Nephron (organoid): Measurements from ENCODE around the gene APEX2.

Experiments used
- H3K27ac Mint-ChIP-seq, 3 experiments: 2 replicates each; pipeline ENCODE4 v1.8.0; 2020; ENCODE audit warnings: mixed read lengths in 3 of 3, mild to moderate bottlenecking in 2 of 3, moderate library complexity in 1 of 3
- H3K27me3 Mint-ChIP-seq: 2 replicates; pipeline ENCODE4 v1.8.0; 2021; ENCODE audit warnings: low read depth, mild to moderate bottlenecking, moderate library complexity, mixed read lengths
- H3K36me3 Mint-ChIP-seq: 2 replicates; pipeline ENCODE4 v1.8.0; 2020; ENCODE audit warnings: low read depth, mixed read lengths
- H3K4me1 Mint-ChIP-seq: 2 replicates; pipeline ENCODE4 v1.8.0; 2020; ENCODE audit warnings: mixed read lengths
- H3K4me3 Mint-ChIP-seq, 3 experiments: 2 replicates each; pipeline ENCODE4 v1.8.0; 2020; ENCODE audit warnings: mild to moderate bottlenecking in 3 of 3, mixed read lengths in 3 of 3, moderate library complexity in 2 of 3
- H3K9me3 Mint-ChIP-seq: 2 replicates; pipeline ENCODE4 v1.8.0; 2020; ENCODE audit warnings: mixed read lengths
- CTCF ChIP-seq, 3 experiments: fragments of 200-600 bp; sonication (generic); IDR thresholded peaks; one replicate each; pipeline ENCODE4 v1.5.0; 2021; ENCODE audit warnings: antibody characterized with exemption in 3 of 3; ENCODE audit not compliant: unreplicated experiment in 3 of 3

APEX2 gene

GRCh38 chrX:54994099-54994498 lies 6.1 kb upstream of the APEX2 start, which contains the start of gene PFKFB1:
Gene PFKFB1, minus strand, starts transcription at chrX:54994188. Its CDS starts 181 bp downstream, at chrX:54994007.
- TF ChIP-seq CTCF (IDR thresholded peaks at IDR 0.05; ENCODE audit: unreplicated experiment in 3 of 3), result no peak
- H3K27ac Mint-ChIP-seq, result no peak within 1 kb of the TSS
- H3K36me3 Mint-ChIP-seq, result no peaks in the 10 kb centered on the region
- H3K27me3 Mint-ChIP-seq, result peaks cover 4% of the 10 kb centered on the region
- peaks cover 2% of the 10 kb centered on the region for H3K9me3 Mint-ChIP-seq
- H3K4me1 Mint-ChIP-seq, result peaks cover 20% of the 10 kb centered on the region
- peak within 1 kb of the TSS in 1 of 3 experiments; percentile 11 for H3K4me3 Mint-ChIP-seq

- H3K9me3 Mint-ChIP-seq, result peaks cover 2% of the 10 kb centered on the region
- H3K27ac Mint-ChIP-seq, result no peak overlapping the region
- no peaks in the 10 kb centered on the region for H3K36me3 Mint-ChIP-seq
- TF ChIP-seq CTCF (IDR thresholded peaks at IDR 0.05; ENCODE audit: unreplicated experiment in 3 of 3), result no peak
- peak overlapping the region in 1 of 3 experiments; percentile 11 for H3K4me3 Mint-ChIP-seq
- H3K27me3 Mint-ChIP-seq, result peaks cover 4% of the 10 kb centered on the region
- H3K4me1 Mint-ChIP-seq, result peaks cover 24% of the 10 kb centered on the region
Measured at GRCh38 chrX:54994668-54995351, 5.4 kb upstream of the APEX2 start.

GRCh38 chrX:54995621-54996020 lies 4.5 kb upstream of the APEX2 start:
- Mint-ChIP-seq H3K4me3 (no peak overlapping the region), H3K4me1 (peaks cover 30% of the 10 kb centered on the region), H3K27ac (no peak overlapping the region), H3K36me3 (no peaks in the 10 kb centered on the region), H3K9me3 (peaks cover 2% of the 10 kb centered on the region), H3K27me3 (peaks cover 4% of the 10 kb centered on the region)
- TF ChIP-seq CTCF (IDR thresholded peaks at IDR 0.05; ENCODE audit: unreplicated experiment in 3 of 3), result no peak

- no peak overlapping the region for H3K27ac Mint-ChIP-seq
- H3K4me1 Mint-ChIP-seq, result peaks cover 26% of the 10 kb centered on the region
- no peak for TF ChIP-seq CTCF (IDR thresholded peaks at IDR 0.05; ENCODE audit: unreplicated experiment in 3 of 3)
- H3K27me3 Mint-ChIP-seq, result no peaks in the 10 kb centered on the region
- H3K9me3 Mint-ChIP-seq, result peaks cover 5% of the 10 kb centered on the region
- peaks cover 26% of the 10 kb centered on the region for H3K36me3 Mint-ChIP-seq
- no peak overlapping the region for H3K4me3 Mint-ChIP-seq
Measured at GRCh38 chrX:55004231-55004630, 4.1 kb downstream of the APEX2 start.

GRCh38 chrX:55005256-55005655 lies 5.1 kb downstream of the APEX2 start:
- H3K4me3 Mint-ChIP-seq, result no peak overlapping the region
- H3K27ac Mint-ChIP-seq, result no peak overlapping the region
- TF ChIP-seq CTCF (IDR thresholded peaks at IDR 0.05; ENCODE audit: unreplicated experiment in 3 of 3), result no peak

More at GRCh38 chrX:55005256-55005655, 5.1 kb downstream of the APEX2 start:
- Mint-ChIP-seq H3K36me3 (peaks cover 26% of the 10 kb centered on the region), H3K9me3 (peaks cover 8% of the 10 kb centered on the region), H3K4me1 (peaks cover 20% of the 10 kb centered on the region), H3K27me3 (no peaks in the 10 kb centered on the region)
